Measurements from ENCODE around the gene CHST11. TPM values are rescaled to one million over a fixed set of nuclear protein-coding genes. Genes with fewer than 3 reads are reported as not detected.

Gene CHST11
- total and polyA plus RNA-seq, 10 of the 15 experiments (the other 5 are each of a cell fraction or from before 2014, with no cell fraction given) = 1.9 to 38.1 (median 17.2) TPM

DNA sequence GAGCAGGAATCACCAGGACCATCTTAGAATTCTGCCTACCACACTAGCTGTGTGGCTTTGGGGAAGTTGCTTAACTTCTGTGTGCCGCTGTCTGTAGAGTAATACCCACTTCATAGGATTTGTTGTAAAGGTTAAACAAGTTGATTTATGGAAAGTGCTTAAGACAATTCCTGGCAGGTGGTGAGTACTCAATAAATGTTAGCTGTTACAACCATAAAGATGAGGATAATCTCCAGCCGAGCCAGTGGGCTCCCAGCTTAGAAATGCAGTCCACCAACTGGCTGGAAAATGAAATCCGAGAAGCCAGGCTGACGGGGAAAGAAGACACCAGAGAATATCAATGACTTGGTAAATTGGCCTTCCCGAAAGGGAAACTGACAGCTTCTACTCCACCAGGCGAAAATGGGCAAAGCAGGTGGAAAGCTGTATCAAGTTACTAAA is 173.5 kb downstream of the CHST11 start:
- ATAC-seq = no peak

More for the DNA sequence above, 173.5 kb downstream of the CHST11 start:
- TF ChIP-seq KLF5 (IDR thresholded peaks at IDR 0.05; ENCODE audit: partially characterized antibody) = no peak
- TF ChIP-seq GATAD2B (conservative IDR thresholded peaks at IDR 0.05; ENCODE audit: low read depth) = no peak
- TF ChIP-seq CBX5 (IDR thresholded peaks at IDR 0.05; ENCODE audit: low read depth) = no peak
- no peak for TF ChIP-seq ZBTB40 (IDR thresholded peaks at IDR 0.05; ENCODE audit: borderline replicate concordance)
- TF ChIP-seq BMI1 (IDR thresholded peaks at IDR 0.05; ENCODE audit: borderline replicate concordance) = no peak
- no peak for TF ChIP-seq IRF5 (IDR thresholded peaks at IDR 0.05; ENCODE audit: borderline replicate concordance)
- Histone ChIP-seq H2AFZ (ENCODE audit: control insufficient read depth, low read depth, low read length) (no peak overlapping the region), H3K27ac (ENCODE audit: control insufficient read depth, insufficient read depth) (no peak overlapping the region), H3K9ac (ENCODE audit: control insufficient read depth, insufficient read depth, low read length) (no peak overlapping the region), H3K4me1 (ENCODE audit: control insufficient read depth, insufficient read depth, low read length) (no peaks in the 10 kb centered on the region), H3K4me2 (ENCODE audit: control insufficient read depth, insufficient read depth) (no peak overlapping the region), H3K36me3 (ENCODE audit: control insufficient read depth in 2 of 2, insufficient read depth in 2 of 2, low read length in 1 of 2) (peaks cover 3 to 6% of the 10 kb centered on the region in 2 experiments; a peak in 3 of 4 replicates), H3K4me3 (no peak overlapping the region), H3K9me3 (replicated peaks; ENCODE audit: control insufficient read depth, insufficient read depth, low read length) (no peaks in the 10 kb centered on the region), H4K20me1 (ENCODE audit: control insufficient read depth, insufficient read depth) (no peaks in the 10 kb centered on the region), H3K79me2 (ENCODE audit: control insufficient read depth, insufficient read depth, low read length) (no peaks in the 10 kb centered on the region; the same call in 1 of the 2 replicates), H3K27me3 (replicated peaks in 1 of 2; ENCODE audit: control insufficient read depth in 2 of 2, insufficient read depth in 2 of 2, low read length in 1 of 2) (no peaks in the 10 kb centered on the region)
- ChIA-PET POLR2A (no interaction called here), CTCF (no interaction called here), RAD21 (ENCODE audit: unreplicated experiment) (interaction anchor here (1.2 to 1.3 kb wide), 2 partner anchors 172 to 248 kb away, joined by 3 to 4 read pairs; no protein-coding TSS in a partner anchor), SMC1A (ENCODE audit: uncharacterized antibody, unreplicated experiment) (interaction anchor here (0.8 to 1.5 kb wide), 4 partner anchors 9 to 171 kb away, joined by 3 to 5 read pairs (median 4); no protein-coding TSS in a partner anchor)
- intact Hi-C loops (cut with micrococcal nuclease; ENCODE audit: unreplicated experiment) (no loop called here), in situ Hi-C loops (cut with MboI) (no loop called here)
- DNase-seq (ENCODE audit: low read depth, low spot score) (no peak), FAIRE-seq (no peak)
- 80% methylated on average over 6 of the region's 6 CpGs for WGBS (ENCODE audit: insufficient coverage, insufficient replicate concordance, low lambda C conversion rate, missing lambda C conversion rate)
- BruUV-seq (replicated peaks) = no TSS peak
